Measurements from ENCODE around the gene CDC20B.

CDC20B gene, protein sequence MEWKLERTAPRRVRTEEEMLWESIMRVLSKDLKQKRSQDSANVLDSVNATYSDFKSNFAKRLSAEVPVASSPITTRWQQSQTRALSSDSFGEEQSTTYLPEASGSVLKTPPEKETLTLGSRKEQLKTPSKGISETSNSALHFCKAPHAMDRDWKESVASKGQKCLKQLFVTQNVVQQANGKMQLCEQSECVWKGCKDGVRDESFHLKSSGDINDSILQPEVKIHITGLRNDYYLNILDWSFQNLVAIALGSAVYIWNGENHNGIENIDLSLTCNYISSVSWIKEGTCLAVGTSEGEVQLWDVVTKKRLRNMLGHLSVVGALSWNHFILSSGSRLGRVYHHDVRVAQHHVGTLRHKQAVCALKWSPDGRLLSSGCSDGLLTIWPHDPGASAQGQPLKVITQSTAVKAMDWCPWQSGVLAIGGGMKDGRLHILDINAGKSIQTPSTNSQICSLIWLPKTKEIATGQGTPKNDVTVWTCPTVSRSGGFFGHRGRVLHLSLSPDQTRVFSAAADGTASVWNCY

DNA sequence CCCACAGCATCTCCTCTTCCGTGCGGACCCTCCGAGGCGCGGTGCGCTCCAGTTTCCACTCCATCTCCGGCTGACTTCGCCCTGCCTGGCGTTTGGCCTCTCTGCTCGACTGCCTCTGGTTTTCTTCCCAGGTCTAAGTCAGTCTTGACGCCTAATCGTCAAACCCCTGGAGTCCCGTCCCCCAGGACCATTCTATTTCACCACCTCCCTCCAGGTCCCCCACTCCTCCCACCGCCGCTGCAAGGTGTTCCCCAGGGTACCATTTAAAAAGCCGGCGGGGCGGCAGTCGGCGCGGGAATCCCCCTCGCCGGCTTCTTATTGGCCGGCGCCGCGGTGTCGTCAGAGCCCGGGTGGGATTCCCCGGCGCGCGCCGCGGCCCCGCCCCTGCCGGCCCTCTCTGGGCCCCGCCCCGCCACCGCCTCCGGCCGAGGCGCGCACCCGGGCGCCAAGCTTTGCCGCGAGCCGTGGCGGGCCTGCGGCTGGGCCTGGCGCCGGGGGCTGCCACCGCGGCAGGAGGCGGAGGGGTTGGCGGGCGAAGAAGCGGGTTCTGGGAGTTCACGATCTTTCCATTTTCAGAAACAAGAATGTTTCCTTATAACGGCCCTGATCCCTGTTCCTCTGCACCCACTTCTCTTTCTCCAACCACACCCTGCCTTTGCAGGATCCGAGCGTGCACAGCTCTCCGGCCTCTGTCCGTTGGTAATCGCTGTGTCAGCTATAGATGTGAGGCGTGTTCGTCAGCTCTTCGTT lies at the start of gene CDC20B:
Gene CDC20B (minus strand): TSS at position 241 of the 750 bp plus-strand sequence. CDS start 177 bp downstream, at position 64.
- DNase-seq, result peak; percentile 18

DNA sequence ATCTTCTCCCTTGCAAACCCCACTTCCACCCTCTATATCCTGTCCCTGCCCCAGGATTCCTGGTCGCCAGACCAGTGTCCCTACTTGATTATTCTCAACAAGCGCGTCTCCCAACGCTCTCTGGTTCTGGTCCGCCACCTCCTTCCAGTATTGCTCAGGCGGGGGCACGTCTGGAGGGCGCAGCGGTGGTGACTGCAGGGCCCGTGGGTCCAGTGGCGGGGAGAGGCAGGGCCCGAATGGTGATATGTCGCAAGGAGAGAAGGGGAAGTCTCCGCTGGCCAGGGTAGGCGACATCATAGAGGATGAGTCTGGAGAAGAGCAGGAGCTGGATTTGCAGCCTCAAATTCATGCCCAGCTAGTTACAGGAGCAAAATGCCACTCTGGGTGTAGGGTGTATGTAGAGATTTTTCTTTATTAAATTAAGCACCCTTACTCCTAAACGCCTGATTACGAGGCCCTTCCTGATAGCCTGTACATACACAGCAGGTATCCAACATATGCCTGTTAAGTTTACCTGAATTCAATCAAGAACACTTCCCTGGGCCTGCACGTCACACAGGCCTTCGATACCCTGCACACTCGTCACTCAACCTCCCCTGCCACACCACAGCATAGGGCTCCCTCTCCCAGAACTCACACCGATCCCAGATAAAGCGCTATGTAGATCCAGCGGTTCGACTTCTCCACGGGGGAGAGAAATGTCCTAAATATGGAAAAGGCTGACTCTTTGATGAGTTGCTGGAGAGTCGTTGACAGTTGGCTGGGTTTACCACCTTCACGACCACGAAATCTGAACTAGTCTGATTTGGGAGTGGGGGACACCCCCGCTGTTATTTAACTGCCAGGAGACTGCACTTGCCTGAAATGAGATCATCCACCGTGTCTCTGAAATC lies 49.4 kb upstream of the CDC20B start:
- DNase-seq, result no peak

DNA sequence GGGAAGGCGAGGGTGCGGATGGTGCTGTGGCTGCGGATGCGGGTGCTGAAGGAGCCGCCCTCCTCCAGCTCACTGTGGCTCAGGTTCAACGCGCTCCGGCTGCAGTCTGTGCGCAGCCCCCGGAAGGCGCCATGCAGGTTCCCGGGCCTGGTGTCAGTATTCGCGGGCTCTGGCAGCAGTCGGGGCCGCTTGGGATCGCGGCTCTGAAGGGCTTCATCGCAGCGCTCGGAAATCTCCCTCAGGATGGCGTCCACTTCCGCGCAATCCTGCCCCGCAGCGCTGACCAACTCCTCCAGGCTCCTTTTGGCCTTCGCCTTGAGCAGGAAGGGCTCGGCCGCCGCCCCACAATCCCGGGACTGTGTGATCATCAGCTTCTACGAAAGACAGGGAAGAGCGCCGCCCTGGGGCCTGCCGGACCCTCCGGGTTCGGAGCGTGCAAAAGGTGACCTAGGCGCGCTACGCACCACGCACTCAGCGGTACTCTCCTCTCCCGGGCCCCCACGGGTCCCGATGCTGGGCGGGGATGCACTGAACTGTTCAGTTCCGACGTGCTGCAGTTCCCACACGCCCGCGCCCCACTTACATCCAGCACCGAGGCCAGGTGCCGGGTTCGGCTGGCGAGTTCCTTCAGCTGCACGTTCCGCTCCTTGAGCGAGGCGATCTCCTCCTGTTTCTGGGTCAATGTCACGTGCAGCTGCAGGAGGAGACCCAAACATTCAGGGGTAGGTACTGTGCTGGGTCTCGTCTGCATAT lies 47.6 kb upstream of the CDC20B start:
- no peak for DNase-seq

DNA sequence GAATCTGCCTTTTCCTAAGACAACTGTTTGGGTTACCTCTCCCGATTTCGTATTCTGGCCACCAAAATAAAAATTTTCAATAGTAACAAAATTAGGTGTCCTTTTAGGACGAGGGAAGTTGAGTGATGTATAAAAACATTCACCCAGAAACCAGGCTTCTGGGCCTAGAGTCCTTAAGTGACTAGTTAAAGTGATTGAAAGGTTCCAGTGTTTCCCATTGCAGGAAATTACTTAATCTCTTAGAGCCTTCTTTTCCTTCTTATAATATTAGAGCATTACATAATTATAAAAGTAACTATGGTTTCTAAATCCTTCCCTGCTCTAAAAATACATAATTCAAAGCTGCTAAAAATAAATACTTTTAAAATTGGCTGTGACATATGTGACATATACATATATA lies 46.8 kb upstream of the CDC20B start:
- no peak for DNase-seq

DNA sequence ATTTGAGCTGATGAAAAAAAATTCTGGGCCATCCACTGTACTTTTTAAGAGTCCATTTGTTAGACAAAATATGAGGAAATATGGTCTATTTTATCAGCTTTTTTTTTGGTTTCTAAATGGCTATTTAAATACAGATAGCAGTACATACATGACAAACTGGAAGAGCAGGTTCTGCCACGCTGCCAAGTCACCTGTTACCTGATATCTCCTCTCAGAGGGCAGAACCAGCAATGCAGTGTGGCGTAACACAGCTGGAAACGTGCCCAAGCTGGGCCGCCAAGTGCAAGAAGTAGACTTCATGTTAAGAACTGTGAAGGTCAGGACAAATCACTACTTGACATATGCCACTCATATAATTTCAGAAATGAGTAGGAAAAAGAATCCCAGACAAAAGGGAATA lies 46.0 kb upstream of the CDC20B start:
- peak; percentile 27 for DNase-seq

DNA sequence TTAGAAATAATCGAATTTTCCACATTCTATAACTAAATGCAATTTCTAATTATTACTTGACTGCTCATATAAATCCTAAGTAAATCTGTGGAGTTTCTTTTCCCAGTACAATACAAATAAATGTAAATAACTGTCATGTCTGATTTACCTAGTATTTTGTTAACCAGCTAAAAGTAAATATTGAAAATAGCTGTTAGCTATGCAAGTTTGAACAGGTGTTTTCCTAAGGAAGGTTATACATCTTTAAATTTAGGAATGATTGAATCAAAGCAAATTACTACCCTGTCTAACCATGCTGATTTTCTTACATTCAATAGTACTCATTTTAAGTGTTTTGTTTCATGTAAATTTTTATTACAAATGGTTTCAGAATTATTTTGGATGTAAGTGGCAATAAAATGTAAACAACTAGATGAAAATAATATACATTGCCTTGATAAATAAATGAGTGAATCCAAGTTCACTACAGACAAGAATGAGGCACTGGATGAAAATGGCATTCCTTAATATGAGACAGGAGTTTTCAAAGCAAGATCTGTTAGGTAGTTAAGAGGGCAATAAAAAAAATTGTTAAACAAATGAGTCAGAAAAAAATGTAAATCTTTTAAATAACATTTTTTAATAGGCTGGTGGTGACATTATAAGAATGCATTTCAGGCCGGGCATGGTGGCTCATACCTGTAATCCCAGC lies 38.4 kb upstream of the CDC20B start:
- no peak for DNase-seq

DNA sequence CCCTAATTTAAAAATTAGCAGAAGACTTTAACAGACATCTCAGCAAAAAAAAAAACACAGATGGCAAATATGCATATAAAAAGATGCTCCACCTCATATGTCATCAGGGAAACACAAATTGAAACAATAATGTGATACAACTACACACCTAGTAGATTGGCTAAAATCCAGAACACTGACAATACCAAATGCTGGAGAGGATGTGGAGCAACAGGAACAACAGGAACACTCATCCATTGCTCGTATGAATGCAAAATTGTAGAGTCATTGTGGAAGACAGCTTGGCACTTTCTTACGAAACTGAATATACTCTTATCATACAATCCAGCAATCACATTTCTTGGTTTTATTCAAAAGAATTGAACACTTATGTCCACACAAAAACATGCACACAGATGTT lies 32.0 kb upstream of the CDC20B start:
- no peak for DNase-seq

DNA sequence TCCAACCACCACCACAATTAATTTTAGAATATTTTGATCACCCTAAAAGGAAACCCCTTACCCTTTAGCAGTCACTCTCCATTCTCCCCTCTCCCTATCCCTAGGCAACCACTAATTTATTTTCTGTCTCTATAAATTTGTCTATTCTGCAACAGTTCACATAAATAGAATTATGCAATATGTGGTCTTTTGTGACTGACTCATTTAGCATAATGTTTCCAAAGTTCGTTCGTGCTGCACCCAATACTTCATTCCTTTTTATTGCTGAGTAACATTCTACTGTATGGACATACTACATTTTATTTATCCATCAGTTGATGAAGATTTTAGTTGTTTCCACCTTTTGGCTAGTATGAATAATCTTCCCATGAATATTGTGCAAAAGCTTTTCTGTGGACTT lies 18.2 kb upstream of the CDC20B start:
- DNase-seq, result no peak

DNA sequence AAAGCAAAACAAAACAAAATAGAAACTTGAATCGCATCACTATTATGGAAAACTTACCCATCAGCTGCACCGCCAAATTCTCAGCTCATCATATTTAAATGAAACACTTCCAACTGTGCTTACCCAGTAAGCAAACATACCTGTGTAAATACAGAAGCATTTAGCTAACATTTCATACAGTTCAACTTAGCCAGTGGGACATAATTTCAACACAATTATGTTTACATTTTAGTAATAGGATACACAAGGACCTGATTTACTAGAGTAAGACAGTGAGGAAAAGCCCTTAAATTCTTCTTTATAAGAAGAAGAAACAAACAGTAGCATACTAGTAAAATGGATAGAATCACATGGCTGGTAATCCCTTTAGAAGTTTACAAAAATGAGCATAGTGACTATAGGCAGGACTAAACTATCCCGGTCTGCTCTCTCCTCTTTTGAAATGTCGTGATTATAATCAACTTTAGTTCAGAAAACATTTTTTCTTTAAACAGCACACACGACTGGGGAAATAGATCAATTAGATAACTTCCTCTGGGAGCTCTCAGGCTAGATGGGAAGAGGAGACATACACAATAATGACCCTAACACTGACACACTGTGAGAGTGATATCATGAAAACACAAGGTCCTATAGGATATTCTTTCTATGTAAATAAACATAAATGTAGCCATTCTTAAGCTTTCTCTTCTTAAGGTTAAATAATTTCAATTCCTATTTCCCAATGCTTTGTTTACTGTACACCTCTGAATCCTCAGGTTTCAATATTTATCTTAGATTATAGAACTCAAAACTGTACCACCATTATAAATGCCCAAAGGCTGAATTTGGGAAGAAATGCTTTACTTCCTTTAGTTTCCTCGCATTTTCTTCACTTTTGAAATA lies 15.9 kb upstream of the CDC20B start:
- no peak for DNase-seq

DNA sequence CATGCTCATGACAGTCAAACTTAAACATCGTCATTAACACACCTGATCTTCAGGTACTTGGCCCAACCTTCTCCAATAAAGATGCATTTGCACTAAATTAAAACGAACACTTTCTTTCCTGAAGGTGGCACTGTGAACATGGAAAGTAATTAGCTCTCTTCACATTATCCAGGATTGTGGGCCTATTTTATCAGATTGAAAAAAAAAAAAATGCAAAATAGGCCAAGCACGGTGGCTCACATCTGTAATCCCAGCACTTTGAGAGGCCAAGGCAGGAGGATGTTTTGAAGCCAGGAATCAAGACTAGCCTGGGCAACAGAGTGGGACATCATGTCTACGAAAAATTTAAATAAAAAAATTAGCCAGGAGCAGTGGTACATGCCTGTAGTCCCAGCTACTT lies 14.4 kb upstream of the CDC20B start:
- peak; percentile 1 for DNase-seq

DNA sequence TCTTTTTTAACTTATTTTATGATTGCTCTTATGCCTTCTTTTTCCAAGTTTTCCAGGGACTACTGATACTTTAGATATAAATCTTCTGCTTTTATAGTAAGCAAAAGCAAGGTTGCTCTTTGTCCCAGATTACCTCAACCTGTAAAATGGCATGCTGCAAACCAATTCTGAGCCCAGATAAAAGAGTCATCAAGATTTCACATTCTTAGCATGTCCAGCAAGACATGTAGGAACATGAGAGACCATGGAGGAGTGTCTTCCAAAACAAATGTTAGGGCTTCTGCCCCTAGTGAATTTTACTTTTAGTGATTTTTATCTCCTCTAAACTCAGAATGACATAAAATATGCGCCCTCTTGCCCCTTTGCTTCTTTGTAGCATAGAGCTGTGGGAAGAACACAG lies 7.0 kb upstream of the CDC20B start:
- no peak for DNase-seq

DNA sequence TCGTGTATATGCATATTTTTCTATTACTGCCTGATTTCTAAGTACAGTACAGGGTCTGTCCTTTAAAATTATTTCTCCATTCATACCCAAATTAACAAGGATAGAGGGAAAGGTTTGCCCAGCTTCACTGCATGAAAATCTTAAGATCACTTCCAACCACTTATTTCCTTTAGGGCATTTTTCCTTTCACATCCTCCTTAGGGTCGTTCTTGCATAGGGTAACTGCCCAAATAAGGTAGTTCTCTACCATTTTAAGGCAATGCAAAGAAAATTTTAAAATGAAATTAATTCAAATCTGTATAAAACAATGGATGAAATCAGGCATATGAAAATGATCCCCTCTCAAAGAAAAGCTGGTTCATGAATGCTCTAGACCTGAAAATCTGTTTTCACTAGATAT lies 4.1 kb upstream of the CDC20B start:
- no peak for DNase-seq

DNA sequence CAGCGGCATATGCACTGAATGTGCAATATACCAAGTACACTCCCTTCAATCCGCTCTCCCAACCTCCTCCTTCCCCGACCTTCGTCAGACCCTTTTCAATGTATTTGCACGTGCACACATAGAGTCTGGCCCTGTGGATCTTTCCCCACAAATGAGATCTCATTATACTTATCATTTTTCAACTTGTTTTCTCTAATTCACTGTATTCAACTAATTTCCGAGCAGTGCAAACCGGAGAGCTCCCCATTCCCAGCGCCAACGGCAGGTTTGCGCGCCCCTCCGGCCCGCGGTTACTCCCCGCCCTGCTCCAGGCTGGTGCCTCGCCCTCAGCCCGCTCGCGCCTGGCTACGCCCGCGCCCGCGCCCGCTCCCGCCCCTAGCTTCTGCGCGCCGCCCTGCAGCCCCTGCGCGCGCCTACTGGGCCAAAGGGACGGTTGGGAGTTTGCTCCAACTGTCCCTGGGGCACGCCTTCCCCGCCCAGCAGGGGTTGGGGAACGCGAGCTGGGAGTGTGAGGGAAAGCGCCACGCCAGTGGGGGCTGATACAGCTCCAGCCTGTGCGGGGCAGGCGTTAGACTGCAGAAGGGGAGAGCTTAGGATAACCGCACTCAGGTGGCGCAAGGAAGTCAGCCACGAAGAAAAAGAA lies 3.3 kb upstream of the CDC20B start:
- no peak for DNase-seq

DNA sequence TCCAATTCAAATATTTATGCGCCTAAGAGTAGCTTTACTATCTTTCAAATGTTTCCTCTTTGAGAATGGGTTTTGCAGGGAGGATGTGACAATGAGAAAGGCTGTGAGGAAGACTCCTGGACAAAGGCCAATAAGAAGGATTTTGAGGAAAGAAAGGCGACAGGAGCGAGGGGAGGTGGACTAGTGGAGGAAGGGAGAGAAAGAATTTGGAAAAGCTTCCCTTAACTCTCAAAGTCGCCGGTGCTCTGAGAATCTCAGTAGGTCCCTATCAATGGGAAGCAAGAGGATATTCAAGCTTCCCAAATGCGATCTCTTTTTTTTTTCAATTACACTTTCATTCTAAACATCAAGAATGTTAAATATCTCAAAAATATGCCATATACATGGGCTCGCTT lies 2.8 kb upstream of the CDC20B start:
- DNase-seq, result no peak

DNA sequence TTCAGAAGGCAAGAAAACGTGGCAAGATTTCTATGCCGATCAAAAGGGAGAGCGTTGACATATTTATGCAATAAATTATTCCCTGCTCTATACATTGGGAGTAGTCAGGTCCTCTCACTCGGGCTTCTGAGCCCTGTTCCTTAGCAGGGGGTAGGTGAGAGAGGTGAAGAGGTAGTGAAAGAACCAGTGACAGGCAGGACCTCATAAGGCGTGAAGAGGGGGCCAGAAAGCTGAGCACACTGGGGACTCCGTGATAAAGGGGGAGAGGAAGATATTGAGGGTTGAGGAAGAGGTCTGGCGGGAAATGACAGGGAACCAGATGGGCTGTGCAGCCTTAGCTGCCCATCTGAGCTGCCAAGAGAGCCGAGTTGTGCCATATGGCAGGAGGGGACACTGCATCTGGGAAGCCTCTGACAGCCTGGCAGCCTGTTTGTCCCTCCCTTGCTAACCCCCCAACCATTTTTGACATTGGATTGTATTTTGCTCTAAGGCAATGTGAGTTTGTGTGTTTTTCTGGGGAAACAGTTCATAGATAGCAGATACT lies 782 bp upstream of the CDC20B start:
- no peak for DNase-seq

DNA sequence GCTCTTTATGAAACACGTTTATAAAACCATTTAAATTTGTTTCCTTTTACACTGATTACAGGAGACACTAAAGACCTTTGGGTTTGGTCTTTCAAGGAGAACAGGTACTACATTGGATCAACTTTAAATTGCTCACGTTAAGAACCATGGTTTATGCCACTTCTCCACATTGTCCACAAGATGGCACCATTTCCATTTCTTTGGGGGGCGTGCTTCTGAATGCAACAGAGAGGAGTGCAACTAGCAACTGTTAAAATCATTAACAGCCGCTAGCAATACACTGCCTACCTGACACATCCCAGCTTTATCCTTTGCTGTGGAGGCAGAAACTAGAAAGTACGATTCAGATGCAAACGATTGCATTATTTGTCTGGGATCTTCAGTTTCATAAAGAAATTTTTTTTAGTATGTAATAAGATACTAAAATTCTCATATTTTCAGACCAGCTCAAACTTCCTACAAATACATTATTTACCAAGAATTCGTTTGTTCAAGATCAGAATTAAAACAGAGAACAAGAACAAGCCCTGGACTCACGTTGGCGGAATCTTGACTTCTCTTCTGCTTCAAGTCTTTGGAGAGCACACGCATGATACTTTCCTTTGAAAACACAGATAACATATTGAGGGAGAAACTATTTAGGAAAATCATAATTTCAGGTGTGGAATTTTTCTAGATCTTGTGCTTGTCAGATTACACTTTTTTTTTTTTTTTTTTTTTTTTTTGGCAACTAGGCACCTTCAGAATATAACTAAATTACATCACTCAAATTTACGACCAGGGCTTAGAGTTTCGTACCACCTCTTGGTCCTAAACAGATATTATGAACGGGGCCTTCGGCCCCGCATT lies 702 bp downstream of the CDC20B start:
- DNase-seq, result peak; percentile 37

DNA sequence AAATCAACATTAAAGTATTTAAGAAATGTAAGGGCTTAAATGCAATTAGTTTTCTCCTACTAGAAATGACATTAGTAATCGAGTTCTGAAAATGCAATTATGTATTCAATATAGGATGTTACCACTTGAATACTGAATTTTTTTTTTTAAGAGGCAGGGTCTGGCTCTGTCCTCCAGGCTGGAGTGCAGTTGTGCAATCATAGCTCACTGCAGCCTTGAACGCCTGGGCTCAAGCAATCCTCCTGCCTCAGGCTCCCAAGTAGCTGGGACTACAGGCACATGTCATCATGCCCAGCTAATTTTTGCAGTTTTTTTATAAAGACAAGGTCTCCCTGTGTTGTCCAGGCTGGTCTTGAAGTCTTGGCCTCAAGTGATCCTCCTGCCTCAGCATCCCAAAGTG lies 1.5 kb downstream of the CDC20B start:
- no peak for DNase-seq

DNA sequence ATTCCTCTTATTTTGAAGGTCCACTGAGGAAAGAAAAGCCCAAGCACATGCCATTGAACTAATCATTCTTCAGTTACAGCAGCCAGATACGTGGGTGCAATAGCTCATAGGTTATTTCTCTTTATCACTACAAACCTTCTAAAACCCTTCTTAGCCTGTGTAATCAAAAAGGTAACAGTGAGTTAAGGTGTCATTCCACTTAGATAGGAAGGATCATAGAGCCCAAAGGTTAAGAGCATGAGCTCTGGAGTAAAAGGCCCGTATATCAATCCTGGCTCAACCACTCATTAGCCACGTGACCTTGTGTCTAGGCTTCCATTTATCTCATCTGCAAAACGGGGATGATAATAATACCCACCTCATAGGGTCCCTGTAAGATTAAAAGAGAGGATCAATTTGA lies 10.3 kb downstream of the CDC20B start:
- DNase-seq, result no peak

Data from NCI-H2107 (cell line).